Activated T-helper 9 cell treated with anti-CD3 and anti-CD28 coated beads, Interleukin-2, amount 50 U/mL, for 16 hours (primary cell): ENCODE data around the gene SPPL2C.
A peak's percentile ranks its signal among the peaks of the same experiment; 100 is the strongest.

Source experiments
- DNase-seq: peaks from one replicate; pipeline ENCODE4 v3.0.0-alpha.2; 2020; ENCODE audit warnings: low read depth

The SPPL2C gene

DNA sequence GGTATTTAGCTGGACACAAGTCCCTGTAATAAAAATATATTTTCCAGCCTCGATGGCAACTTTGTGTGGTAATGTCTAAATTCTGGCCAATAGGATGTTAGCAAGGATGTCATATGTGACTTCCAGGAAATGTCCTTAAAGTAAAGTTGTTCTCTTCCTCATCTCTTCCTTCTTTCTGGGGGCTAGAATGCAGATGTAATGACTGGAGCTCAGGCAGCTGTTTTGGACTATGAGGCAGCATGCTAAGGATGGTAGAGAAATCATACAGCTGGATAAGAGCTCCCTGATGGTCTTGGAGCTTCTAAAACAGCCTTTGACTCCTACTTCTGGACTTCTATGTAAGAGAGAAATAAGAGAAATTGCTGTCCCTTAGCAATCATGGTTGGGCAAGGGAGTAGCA, 32.8 kb downstream of the SPPL2C start:
- DNase-seq: no peak

DNA sequence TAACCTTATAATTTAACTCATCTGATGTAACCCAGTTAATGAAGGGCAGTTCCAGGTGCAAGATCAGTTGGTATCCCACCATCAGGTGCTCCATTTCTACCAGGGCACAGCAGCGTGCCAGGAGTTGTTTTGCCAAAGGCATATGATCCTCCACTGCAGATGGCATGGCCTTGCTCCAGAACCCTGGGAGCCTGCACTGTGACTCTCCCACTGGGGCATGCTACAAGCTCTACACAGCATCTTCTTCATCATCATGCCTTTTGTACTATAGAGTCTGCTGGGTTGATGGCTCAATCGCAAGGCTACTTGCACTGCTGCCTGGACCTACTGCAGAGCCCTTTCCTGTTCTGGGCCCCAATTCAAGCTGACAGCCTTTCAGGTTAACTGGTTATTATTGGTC, 38.4 kb downstream of the SPPL2C start:
- no peak for DNase-seq

DNA sequence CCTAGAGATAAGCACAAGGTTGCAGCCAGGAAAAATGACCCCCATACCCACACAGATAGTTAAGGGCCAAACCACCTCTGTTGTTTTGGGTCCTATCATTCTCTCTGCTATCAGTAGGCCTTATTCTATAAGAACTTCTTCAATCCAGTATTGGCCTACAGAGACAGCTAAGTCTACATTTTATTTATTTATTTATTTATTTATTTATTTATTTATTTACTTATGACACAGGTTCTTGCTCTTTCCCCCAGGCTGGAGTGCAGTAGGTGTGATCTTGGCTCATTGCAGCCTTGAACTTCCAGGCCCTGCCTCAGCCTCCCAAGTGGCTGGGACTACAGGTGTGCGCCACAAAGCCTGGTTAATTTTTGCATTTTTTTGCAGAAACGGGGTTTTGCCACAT, 42.2 kb downstream of the SPPL2C start:
- no peak for DNase-seq

DNA sequence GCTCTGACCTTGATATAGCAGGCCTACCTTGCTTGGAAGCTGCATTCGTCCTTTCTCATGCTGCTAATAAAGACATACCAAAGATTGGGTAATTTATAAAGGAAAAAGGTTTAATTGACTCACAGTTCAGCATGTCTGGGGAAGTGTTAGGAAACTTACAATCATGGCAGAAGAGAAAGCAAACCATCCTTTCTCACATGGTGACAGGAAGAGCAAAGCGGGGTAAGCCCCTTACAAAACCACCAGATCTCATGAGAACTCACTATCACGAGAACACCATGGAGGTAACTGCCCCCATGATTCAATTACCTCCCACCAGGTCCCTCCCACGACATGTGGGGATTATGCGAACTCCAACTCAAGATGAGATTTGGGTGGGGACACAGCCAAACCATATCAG, 43.7 kb downstream of the SPPL2C start:
- DNase-seq: no peak

DNA sequence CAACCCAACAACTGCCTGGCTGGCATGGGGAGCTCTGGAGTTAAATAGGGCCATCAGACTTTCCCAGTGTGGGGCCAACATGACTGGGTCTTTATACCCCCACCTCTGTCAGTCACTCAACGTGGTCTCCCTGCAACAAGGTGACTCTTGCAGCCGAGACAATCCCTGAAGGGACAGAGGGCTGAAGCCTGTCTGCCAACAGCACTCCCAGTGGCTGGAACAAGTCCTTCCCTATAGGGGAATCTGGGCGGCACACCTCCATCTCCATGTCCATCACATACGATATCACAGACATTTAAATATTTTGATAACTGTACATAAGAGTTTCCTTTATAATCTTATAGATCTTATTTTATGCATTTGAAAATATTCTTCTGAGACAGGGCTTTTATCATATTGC, 44.9 kb downstream of the SPPL2C start:
- DNase-seq: no peak

DNA sequence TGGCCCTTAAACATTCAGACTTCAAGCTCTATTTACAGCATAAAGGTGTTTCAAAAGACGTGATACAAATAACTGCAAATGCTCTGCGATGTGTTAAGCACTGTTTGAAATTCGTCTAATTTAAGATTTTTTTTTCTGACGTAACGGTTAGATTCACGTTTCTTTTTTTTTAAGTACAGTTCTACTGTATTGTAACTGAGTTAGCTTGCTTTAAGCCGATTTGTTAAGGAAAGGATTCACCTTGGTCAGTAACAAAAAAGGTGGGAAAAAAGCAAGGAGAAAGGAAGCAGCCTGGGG, 49.0 kb downstream of the SPPL2C start:
- no peak for DNase-seq

DNA sequence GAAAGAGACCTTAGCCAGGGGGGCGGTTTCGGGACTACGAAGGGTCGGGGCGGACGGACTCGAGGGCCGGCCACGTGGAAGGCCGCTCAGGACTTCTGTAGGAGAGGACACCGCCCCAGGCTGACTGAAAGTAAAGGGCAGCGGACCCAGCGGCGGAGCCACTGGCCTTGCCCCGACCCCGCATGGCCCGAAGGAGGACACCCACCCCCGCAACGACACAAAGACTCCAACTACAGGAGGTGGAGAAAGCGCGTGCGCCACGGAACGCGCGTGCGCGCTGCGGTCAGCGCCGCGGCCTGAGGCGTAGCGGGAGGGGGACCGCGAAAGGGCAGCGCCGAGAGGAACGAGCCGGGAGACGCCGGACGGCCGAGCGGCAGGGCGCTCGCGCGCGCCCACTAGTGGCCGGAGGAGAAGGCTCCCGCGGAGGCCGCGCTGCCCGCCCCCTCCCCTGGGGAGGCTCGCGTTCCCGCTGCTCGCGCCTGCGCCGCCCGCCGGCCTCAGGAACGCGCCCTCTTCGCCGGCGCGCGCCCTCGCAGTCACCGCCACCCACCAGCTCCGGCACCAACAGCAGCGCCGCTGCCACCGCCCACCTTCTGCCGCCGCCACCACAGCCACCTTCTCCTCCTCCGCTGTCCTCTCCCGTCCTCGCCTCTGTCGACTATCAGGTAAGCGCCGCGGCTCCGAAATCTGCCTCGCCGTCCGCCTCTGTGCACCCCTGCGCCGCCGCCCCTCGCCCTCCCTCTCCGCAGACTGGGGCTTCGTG, 49.5 kb downstream of the SPPL2C start, which contains the start of gene MAPT:
TSS of gene MAPT (plus strand) at position 533 of the 763 bp plus-strand sequence. CDS start 67,784 bp downstream, outside the sequence.
- peak; percentile 75 for DNase-seq

DNA sequence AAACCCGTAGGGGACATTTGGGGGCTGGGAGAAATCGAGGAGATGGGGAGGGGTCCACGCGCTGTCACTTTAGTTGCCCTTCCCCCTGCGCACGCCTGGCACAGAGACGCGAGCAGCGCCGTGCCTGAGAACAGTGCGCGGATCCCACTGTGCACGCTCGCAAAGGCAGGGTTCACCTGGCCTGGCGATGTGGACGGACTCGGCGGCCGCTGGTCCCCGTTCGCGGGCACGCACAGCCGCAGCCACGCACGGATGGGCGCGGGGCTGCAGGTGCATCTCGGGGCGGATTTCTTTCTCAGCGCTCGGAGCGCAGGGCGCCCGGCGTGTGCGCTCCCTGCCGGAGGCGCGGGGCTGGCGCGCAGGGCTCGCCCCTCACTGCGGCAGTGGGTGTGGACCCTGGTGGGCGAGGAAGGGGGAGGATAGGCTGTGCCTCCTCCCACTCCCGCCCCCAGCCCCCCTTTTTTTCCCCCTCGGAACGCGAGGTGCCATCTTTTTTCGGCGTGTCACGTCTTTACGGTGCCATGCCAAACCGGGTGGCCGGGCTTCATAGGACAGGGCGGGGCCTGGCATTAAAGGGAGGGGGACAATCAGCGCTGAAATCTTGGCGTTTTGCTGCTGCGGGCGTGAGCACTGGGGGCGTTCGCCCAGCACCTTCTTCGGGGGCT, 50.8 kb downstream of the SPPL2C start:
- no peak for DNase-seq

DNA sequence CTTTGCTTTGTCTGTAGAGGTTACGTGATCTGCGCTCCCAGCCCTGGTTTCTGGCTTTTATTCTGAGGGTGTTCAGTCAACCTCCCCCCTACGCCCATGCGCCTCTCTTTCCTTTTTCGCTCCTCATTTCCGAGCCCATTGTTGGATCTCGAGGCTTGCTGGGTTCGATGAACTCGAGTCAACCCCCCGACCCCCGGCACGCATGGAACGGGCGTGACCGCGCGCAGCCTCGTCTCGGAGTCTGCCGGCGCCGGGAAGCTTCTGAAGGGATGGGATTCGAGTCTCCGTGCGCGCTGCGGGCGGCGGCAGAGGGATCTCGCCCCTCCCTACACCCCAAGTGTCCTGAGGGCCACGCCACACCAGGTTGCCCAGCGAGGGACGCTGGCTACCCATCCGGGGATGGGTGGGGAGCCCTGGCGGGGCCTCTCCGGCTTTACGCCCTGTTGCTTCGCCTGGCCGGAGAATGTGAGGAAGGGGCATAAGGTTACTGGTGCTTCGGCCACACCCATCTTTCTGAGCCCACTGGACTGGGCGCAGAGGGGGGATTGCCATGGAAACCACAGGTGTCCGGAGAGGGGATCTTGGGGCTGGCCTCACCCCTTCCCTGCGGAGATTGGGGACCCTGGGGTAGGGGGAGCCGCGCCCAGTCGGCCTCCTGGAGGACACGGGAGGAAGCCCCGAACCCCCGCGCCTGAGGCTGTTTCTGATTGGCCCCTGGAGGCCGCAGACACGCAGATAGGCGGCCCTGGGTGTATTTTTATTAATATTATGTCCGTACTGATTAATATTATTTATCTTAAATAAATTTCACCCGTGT, 51.5 kb downstream of the SPPL2C start:
- no peak for DNase-seq
